Measurements from ENCODE around the gene AMOTL1. TPM values are rescaled to one million over a fixed set of nuclear protein-coding genes. Genes with fewer than 3 reads are reported as not detected.
A peak's percentile ranks its signal among the peaks of the same experiment; 100 is the strongest.

The AMOTL1 gene
- total RNA-seq, 4 donors from 2014 or later: 150 to 393 (median 244) TPM

DNA sequence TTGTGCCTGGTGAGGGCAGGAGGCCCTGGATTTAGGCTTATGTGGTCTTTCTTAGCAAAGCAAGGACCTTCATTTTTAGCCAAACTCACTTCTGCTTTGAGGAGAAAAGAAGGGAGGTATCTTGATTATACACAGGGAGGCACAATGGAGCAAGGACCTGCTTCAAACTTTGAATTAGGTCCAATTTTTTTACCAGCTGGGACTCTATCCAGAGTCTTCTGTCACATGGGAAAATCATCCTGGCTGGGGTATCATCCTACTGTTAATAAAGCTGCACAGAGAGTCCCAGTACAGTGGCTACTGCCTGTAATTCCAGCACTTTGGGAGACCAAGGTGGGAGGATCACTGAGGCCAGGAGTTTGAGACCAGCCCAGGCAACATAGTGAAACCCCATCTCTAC is 117.4 kb downstream of the AMOTL1 start:
- peaks cover 0 to 24% of the 10 kb centered on the region in 2 donors for H3K36me3 ChIP-seq

DNA sequence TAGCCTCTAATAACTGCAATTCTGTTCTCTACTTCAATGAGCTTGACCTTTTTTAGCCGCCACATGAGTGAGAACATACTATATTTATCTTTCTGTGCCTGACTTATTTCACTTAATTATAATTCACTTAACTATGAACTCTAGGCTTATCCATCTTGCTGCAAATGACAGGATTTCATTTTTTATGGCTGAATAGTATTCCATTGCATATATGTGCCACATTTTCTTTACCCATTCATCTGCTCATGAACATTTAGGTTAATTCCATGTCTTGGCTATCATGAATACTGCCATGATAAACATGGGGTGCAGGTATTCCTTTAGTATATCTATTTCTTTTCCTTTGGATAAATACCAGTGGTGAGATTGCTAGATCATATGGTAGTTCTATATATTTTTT is 120.0 kb downstream of the AMOTL1 start:
- H3K4me1 ChIP-seq: no peaks in the 10 kb centered on the region
- DNase-seq (no peak), ATAC-seq (no peak)
- H3K4me3 ChIP-seq: no peak overlapping the region
- H3K9me3 ChIP-seq: no peaks in the 10 kb centered on the region
- no peaks in the 10 kb centered on the region for H3K27me3 ChIP-seq
- peaks cover 0 to 10% of the 10 kb centered on the region in 2 donors for H3K36me3 ChIP-seq
- H3K27ac ChIP-seq: no peak overlapping the region
- no peak for TF ChIP-seq POLR2A (IDR thresholded peaks at IDR 0.05)
- TF ChIP-seq, protein P1, sequence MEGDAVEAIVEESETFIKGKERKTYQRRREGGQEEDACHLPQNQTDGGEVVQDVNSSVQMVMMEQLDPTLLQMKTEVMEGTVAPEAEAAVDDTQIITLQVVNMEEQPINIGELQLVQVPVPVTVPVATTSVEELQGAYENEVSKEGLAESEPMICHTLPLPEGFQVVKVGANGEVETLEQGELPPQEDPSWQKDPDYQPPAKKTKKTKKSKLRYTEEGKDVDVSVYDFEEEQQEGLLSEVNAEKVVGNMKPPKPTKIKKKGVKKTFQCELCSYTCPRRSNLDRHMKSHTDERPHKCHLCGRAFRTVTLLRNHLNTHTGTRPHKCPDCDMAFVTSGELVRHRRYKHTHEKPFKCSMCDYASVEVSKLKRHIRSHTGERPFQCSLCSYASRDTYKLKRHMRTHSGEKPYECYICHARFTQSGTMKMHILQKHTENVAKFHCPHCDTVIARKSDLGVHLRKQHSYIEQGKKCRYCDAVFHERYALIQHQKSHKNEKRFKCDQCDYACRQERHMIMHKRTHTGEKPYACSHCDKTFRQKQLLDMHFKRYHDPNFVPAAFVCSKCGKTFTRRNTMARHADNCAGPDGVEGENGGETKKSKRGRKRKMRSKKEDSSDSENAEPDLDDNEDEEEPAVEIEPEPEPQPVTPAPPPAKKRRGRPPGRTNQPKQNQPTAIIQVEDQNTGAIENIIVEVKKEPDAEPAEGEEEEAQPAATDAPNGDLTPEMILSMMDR (IDR thresholded peaks at IDR 0.05 in 4 of 5, conservative IDR thresholded peaks at IDR 0.05 in 1 of 5): no peak
- in situ Hi-C loops (cut with MboI; ENCODE audit: low sequenced_read_pairs in 4 of 4) (no loop called here), intact Hi-C loops (cut with DNase I; ENCODE audit: low total_unique reads) (no loop called here)

More for the DNA sequence above, 117.4 kb downstream of the AMOTL1 start:
- Histone ChIP-seq H3K27me3 (no peaks in the 10 kb centered on the region), H3K4me1 (no peaks in the 10 kb centered on the region), H3K4me3 (no peak overlapping the region), H3K27ac (no peak overlapping the region), H3K9me3 (no peaks in the 10 kb centered on the region)
- TF ChIP-seq, protein P1 (IDR thresholded peaks at IDR 0.05 in 4 of 5, conservative IDR thresholded peaks at IDR 0.05 in 1 of 5): no peak
- no peak for TF ChIP-seq POLR2A (IDR thresholded peaks at IDR 0.05)
- intact Hi-C loops (cut with DNase I; ENCODE audit: low total_unique reads) (no loop called here), in situ Hi-C loops (cut with MboI; ENCODE audit: low sequenced_read_pairs in 4 of 4) (no loop called here)
- ATAC-seq: peak in 1 of 2 donors; percentile 45
- no peak for DNase-seq

DNA sequence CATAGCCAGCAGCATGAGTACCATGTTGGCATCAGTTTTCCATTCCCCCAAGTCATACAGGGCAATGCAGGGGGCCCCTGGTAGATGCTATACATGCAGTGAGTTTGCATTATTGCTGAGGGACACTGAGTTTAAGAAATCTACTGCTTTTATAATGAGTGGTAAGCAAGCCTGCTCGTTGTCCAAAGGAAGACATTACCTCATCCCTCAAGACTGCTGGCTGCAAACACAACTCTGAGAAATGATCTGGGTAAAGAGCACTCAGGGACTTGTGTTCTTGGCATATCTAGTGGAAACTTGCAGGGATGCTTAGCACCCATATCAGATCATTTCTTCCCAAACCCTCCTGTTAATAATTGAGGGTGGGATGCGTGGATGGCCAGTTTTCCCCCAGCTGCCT is 127.3 kb downstream of the AMOTL1 start:
- H3K27me3 ChIP-seq: no peaks in the 10 kb centered on the region
- TF ChIP-seq, protein P1 (IDR thresholded peaks at IDR 0.05 in 4 of 5, conservative IDR thresholded peaks at IDR 0.05 in 1 of 5): no peak
- no peak for TF ChIP-seq POLR2A (IDR thresholded peaks at IDR 0.05)
- in situ Hi-C loops (cut with MboI; ENCODE audit: low sequenced_read_pairs in 4 of 4): loop anchor here in 2 of 4 donors (5.0 to 10.0 kb wide), 2 partner anchors 271 to 273 kb away; no protein-coding TSS in a partner anchor

DNA sequence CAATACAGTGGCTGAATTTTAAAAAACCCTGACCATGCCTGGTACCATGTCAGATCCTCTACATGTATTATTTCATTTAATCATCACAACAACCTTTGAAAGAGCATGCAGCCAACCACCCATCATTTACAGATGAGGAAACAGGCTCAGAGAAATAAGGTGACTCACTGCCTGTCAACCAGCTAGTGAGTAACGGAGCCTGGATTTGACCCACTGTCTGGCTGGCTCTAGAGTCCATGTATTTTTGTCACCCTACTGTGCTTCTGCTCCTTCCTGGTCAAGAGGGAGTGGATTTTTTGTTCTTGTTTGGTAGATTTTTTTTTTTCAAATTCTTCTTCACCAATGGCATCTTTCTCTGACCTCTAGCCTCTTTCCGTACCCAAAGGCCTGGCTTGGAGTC is 127.8 kb downstream of the AMOTL1 start:
- in situ Hi-C loops (cut with MboI; ENCODE audit: low sequenced_read_pairs in 4 of 4): loop anchor here in 2 of 4 donors (5.0 to 10.0 kb wide), 2 partner anchors 271 to 274 kb away; no protein-coding TSS in a partner anchor

More for the DNA sequence above, 127.3 kb downstream of the AMOTL1 start:
- ATAC-seq (peak; percentile 49 to 70), DNase-seq (no peak)
- Histone ChIP-seq H3K27ac (no peak overlapping the region), H3K9me3 (no peaks in the 10 kb centered on the region), H3K4me1 (peaks cover 0 to 13% of the 10 kb centered on the region in 2 donors), H3K36me3 (peaks cover 0 to 24% of the 10 kb centered on the region in 2 donors), H3K4me3 (no peak overlapping the region)
- intact Hi-C loops (cut with DNase I; ENCODE audit: low total_unique reads): no loop called here

More for the DNA sequence above, 127.8 kb downstream of the AMOTL1 start:
- Histone ChIP-seq H3K4me1 (peaks cover 0 to 13% of the 10 kb centered on the region in 2 donors), H3K36me3 (peaks cover 0 to 24% of the 10 kb centered on the region in 2 donors), H3K27ac (no peak overlapping the region), H3K9me3 (no peaks in the 10 kb centered on the region), H3K27me3 (no peaks in the 10 kb centered on the region), H3K4me3 (no peak overlapping the region)
- TF ChIP-seq, protein P1 (IDR thresholded peaks at IDR 0.05 in 4 of 5, conservative IDR thresholded peaks at IDR 0.05 in 1 of 5): no peak
- no peak for TF ChIP-seq POLR2A (IDR thresholded peaks at IDR 0.05)
- ATAC-seq: peak; percentile 56 to 65
- peak in 1 of 2 donors; percentile 27 for DNase-seq
- intact Hi-C loops (cut with DNase I; ENCODE audit: low total_unique reads): no loop called here
